GM12878 (cell line): Measurements from ENCODE around the gene SMAD2. TPM values are rescaled to one million over a fixed set of nuclear protein-coding genes. Genes with fewer than 3 reads are reported as not detected.

ENCODE experiments used
- ATAC-seq: fragments of 200-7000 bp; cut with Tn5 transposase; 3 replicates; pipeline ENCODE4 v1.9.1; 2020; ENCODE audit warnings: mild to moderate bottlenecking, moderate library complexity
- BruUV-seq: library from RNA; stranded (reverse); fragments of 400-500 nt; replicated peaks from 2 replicates; lab custom pipeline; 2021; lab: Mats Ljungman, UMichigan
- CTCF ChIA-PET: fragments of 300-600 bp; sonication (Branson Sonifier 250); formaldehyde crosslinking; extraction: SDS; loops from one replicate; lab custom pipeline; 2021; ENCODE audit warnings: inconsistent platforms; lab: Yijun Ruan, JAX
- POLR2A ChIA-PET: fragments of 350-600 bp; formaldehyde crosslinking; extraction: SDS; loops from one replicate; lab custom pipeline; 2021; ENCODE audit warnings: inconsistent platforms; lab: Charles Lee
- RAD21 ChIA-PET: fragments of 300-600 bp; sonication (Branson Sonifier 250); formaldehyde crosslinking; loops from one replicate; lab custom pipeline; 2023; ENCODE audit warnings: antibody characterized with exemption; ENCODE audit not compliant: unreplicated experiment; lab: Charles Lee
- SMC1A ChIA-PET: fragments of 300-600 bp; sonication (Branson Sonifier 250); formaldehyde crosslinking; loops from one replicate; lab custom pipeline; 2023; ENCODE audit not compliant: unreplicated experiment, uncharacterized antibody; lab: Charles Lee
- DNase-seq: peaks from one replicate; pipeline ENCODE4 v3.0.0-alpha.2; 2011; ENCODE audit warnings: low read depth, low spot score
- FAIRE-seq: peaks from 3 replicates; lab custom pipeline; 2011; peaks lifted over from hg19 to GRCh38; lab: Jason Lieb, UNC
- H2AFZ ChIP-seq: 2 replicates; pipeline ENCODE4 v1.6.0; 2011; ENCODE audit warnings: low read depth, low read length, control low read depth; ENCODE audit not compliant: control insufficient read depth
- H3K27ac ChIP-seq: 2 replicates; pipeline ENCODE4 v1.5.1; 2011; ENCODE audit warnings: control low read depth; ENCODE audit not compliant: control insufficient read depth, insufficient read depth
- H3K27me3 ChIP-seq, 2 experiments: replicated peaks in 1 of 2; 2 replicates each; pipeline versions ENCODE4 v1.6.0 to v1.6.1; 2011; ENCODE audit warnings: low read length in 1 of 2; ENCODE audit not compliant: control insufficient read depth in 2 of 2, insufficient read depth in 2 of 2
- H3K36me3 ChIP-seq, 2 experiments: 2 replicates each; pipeline ENCODE4 v1.5.1; 2011; ENCODE audit warnings: low read length in 1 of 2; ENCODE audit not compliant: control insufficient read depth in 2 of 2, insufficient read depth in 2 of 2
- H3K4me1 ChIP-seq: 2 replicates; pipeline ENCODE4 v1.6.1; 2011; ENCODE audit warnings: mild to moderate bottlenecking, low read length, moderate library complexity, mixed read lengths; ENCODE audit not compliant: control insufficient read depth, insufficient read depth
- H3K4me2 ChIP-seq: 2 replicates; pipeline ENCODE4 v1.6.0; 2011; ENCODE audit warnings: control low read depth; ENCODE audit not compliant: control insufficient read depth, insufficient read depth
- H3K4me3 ChIP-seq: fragments of 200-600 bp; sonication (generic); 2 replicates; pipeline ENCODE4 v1.5.1; 2016
- H3K79me2 ChIP-seq: 2 replicates; pipeline ENCODE4 v1.6.0; 2011; ENCODE audit warnings: low read length; ENCODE audit not compliant: control insufficient read depth, insufficient read depth
- H3K9ac ChIP-seq: 2 replicates; pipeline ENCODE4 v1.8.0; 2011; ENCODE audit warnings: low read length, control low read depth, mixed read lengths; ENCODE audit not compliant: control insufficient read depth, insufficient read depth
- H3K9me3 ChIP-seq: replicated peaks from 3 replicates; pipeline ENCODE4 v1.5.1; 2011; ENCODE audit warnings: mild to moderate bottlenecking, low read length; ENCODE audit not compliant: control insufficient read depth, insufficient read depth
- H4K20me1 ChIP-seq: 2 replicates; pipeline ENCODE4 v1.6.0; 2011; ENCODE audit not compliant: control insufficient read depth, insufficient read depth
- BCLAF1 ChIP-seq: fragments of 450-650 bp; IDR thresholded peaks from 2 replicates; pipeline ENCODE4 v1.6.1; 2017; ENCODE audit warnings: antibody characterized with exemption, mild to moderate bottlenecking, moderate library complexity
- GABPA ChIP-seq: IDR thresholded peaks from 2 replicates; pipeline ENCODE4 v1.6.1; 2014; ENCODE audit warnings: antibody characterized with exemption, low read depth, mild to moderate bottlenecking, inconsistent platforms
- HCFC1 ChIP-seq: fragments of 150-350 bp; IDR thresholded peaks from 2 replicates; pipeline ENCODE4 v1.6.1; 2014; ENCODE audit warnings: low read length
- KDM1A ChIP-seq: fragments of 200-600 bp; sonication (generic); IDR thresholded peaks from 2 replicates; pipeline ENCODE4 v1.6.1; 2016; ENCODE audit warnings: borderline replicate concordance
- KLF5 ChIP-seq: fragments of 450-650 bp; IDR thresholded peaks from 2 replicates; pipeline ENCODE4 v1.6.1; 2014; ENCODE audit warnings: mild to moderate bottlenecking; ENCODE audit not compliant: partially characterized antibody
- MYC ChIP-seq: IDR thresholded peaks from 2 replicates; pipeline ENCODE4 v1.6.1; 2011; ENCODE audit warnings: mild to moderate bottlenecking, low read length, moderate library complexity, inconsistent platforms; ENCODE audit not compliant: insufficient read depth, insufficient replicate concordance, insufficient read length, severe bottlenecking
- NR2C1 ChIP-seq: fragments of 450-650 bp; IDR thresholded peaks from 2 replicates; pipeline ENCODE4 v1.6.1; 2017; ENCODE audit warnings: antibody characterized with exemption, mild to moderate bottlenecking, moderate library complexity
- NR2F1 ChIP-seq: fragments of 450-650 bp; conservative IDR thresholded peaks from 2 replicates; pipeline ENCODE4 v1.6.1; 2017; ENCODE audit warnings: mild to moderate bottlenecking
- POLR2A ChIP-seq: IDR thresholded peaks from 2 replicates; pipeline ENCODE4 v1.6.1; 2011; ENCODE audit warnings: low read depth, mild to moderate bottlenecking, low read length
- POLR2AphosphoS2 ChIP-seq: IDR thresholded peaks from 2 replicates; pipeline ENCODE4 v1.6.1; 2011; ENCODE audit warnings: low read depth, mild to moderate bottlenecking, low read length, improper control_type of control experiment, moderate library complexity
- POLR2AphosphoS5 ChIP-seq: IDR thresholded peaks from 2 replicates; pipeline ENCODE4 v1.6.1; 2011; ENCODE audit warnings: mild to moderate bottlenecking, low read length, inconsistent platforms
- SP1 ChIP-seq: IDR thresholded peaks from one replicate; pipeline ENCODE4 v1.6.1; 2011; ENCODE audit warnings: low read depth, low read length
- ZZZ3 ChIP-seq: IDR thresholded peaks from 2 replicates; pipeline ENCODE4 v1.6.1; 2011; ENCODE audit warnings: low read depth; ENCODE audit not compliant: control insufficient read depth, insufficient read length
- WGBS: methylation state at CpG from one replicate; pipeline ENCODE4 v1.1.6; 2016; ENCODE audit warnings: low lambda C conversion rate; ENCODE audit not compliant: insufficient replicate concordance, insufficient coverage; ENCODE audit errors: missing lambda C conversion rate; 5-methylcytosine and 5-hydroxymethylcytosine counted together
- in situ Hi-C: fragments of 300-500 bp; cut with MboI; formaldehyde crosslinking; loops from 9 replicates; pipeline ENCODE4 v1.14.3; 2018; ENCODE audit warnings: mixed read lengths
- intact Hi-C: fragments of 100-400 bp; cut with micrococcal nuclease; formaldehyde crosslinking; loops from one replicate; pipeline ENCODE4 v1.14.2; 2022; ENCODE audit not compliant: unreplicated experiment
- polyA plus RNA-seq, 11 experiments: library from polyadenylated mRNA; depleted of rRNA in 4 of 11; unstranded in 6 of 11; stranded (reverse) in 5 of 11; fragments of >200 nt; fragmentation: Nextera tagmentation in 4 of 11; fragmentation: Illumina TruSeq in 1 of 11; extraction: Ambion mirVana in 4 of 11; extraction: Trizol in 1 of 11; gene quantifications; 1 replicate in 1 of 11; 2 replicates in 10 of 11; pipeline versions ENCODE4 v1.2.1 to v1.2.3, GENCODE V29; 2011 to 2016; ENCODE audit warnings: inconsistent platforms in 2 of 11, missing spikeins in 2 of 11, low read depth in 1 of 11
- total RNA-seq, 4 experiments: library from RNA; depleted of rRNA in 3 of 4; stranded (reverse); fragments of >200 nt in 3 of 4; fragmentation: Illumina TruSeq in 1 of 4; extraction: Trizol in 1 of 4; gene quantifications; 2 replicates each; pipeline versions ENCODE4 v1.2.1 to v1.2.3, GENCODE V29; 2013 to 2021

The SMAD2 gene
- total and polyA plus RNA-seq, 10 of the 15 experiments (the other 5 are each of a cell fraction or from before 2014, with no cell fraction given): 28.8 to 111 (median 65.8) TPM

- Histone ChIP-seq H3K27ac (no peak overlapping the region), H4K20me1 (no peaks in the 10 kb centered on the region; the same call in 1 of the 2 replicates), H3K4me1 (no peaks in the 10 kb centered on the region), H3K4me3 (no peak overlapping the region), H2AFZ (no peak overlapping the region), H3K9me3 (no peaks in the 10 kb centered on the region), H3K9ac (no peak overlapping the region), H3K27me3 (no peaks in the 10 kb centered on the region), H3K4me2 (no peak overlapping the region), H3K36me3 (peaks cover 0 to 8% of the 10 kb centered on the region in 2 experiments; a peak in 3 of 4 replicates), H3K79me2 (peaks cover 4% of the 10 kb centered on the region)
- DNase-seq (no peak), ATAC-seq (no peak), FAIRE-seq (no peak)
- ChIA-PET POLR2A (no interaction called here), RAD21 (interaction anchor here (0.6 to 1.0 kb wide), 2 partner anchors 16 to 822 kb away, joined by 3 read pairs; no protein-coding TSS in a partner anchor), CTCF (interaction anchor here (0.8 to 1.4 kb wide), 5 partner anchors 9 to 19 kb away, joined by 3 to 8 read pairs (median 3); no protein-coding TSS in a partner anchor), SMC1A (interaction anchor here (0.6 to 2.0 kb wide), 6 partner anchors 10 to 45 kb away, joined by 3 to 6 read pairs (median 3); no protein-coding TSS in a partner anchor)
- in situ Hi-C loops: no loop called here
- no TSS peak for BruUV-seq
- 95% methylated on average over 3 of the region's 3 CpGs for WGBS
- intact Hi-C loops: loop anchor here (5.0 kb wide), 1 partner anchor 144 kb away; no protein-coding TSS in a partner anchor
- TF ChIP-seq POLR2AphosphoS2 (no peak), ZZZ3 (no peak), MYC (no peak), NR2C1 (no peak), KLF5 (no peak), SP1 (no peak), BCLAF1 (no peak), NR2F1 (no peak), POLR2AphosphoS5 (no peak), POLR2A (no peak), HCFC1 (no peak), KDM1A (no peak), GABPA (no peak)
Measured at GRCh38 chr18:47877892-47878291, 52.6 kb downstream of the SMAD2 start.
